ENCODE measurements around the gene SLC2A14.
A peak's percentile ranks its signal among the peaks of the same experiment; 100 is the strongest.
"Not testable (repeated sequence)": the region's sequence is repeated elsewhere in the genome, so short reads cannot be mapped to it uniquely, and the experiment has no call there.

SLC2A14 gene

DNA sequence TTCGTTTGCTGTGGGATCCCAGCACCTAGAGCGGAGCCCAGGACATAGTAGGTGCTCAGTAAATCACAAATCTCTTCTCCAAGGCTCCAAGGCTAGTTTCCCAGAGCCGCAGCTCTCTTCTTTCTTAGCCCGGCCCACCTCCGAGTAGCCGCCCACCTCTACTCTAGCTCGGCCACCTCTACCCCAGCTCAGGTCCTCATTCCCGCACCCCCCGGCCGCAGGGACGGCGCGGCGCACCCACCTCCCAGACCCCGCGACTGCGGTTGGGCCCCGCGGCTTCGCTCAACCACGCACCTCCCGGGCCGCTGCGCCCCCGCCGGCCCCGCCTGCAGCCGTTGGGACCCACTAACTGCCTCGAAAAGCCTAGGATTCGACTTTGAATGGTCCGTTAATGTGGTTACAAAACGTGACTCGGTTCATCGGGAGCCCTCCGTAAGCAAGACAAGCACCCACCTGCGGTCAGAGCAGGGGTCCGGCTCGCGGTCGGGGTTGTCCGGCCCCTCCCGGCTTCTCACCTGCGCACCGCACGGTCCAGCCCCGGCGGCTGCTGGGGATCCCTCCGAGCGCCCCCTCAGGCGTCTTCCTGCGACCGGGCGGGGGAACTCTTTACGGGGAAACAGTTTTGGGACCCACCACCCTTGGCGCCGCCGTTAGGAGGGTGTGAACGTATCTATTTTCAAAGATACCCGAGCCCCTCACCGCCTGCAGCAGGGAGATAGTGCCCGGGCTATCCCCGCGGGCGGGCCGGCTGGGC, at the start of gene SLC2A14:
Gene SLC2A14, minus strand, starts transcription at position 350 of the 754 bp plus-strand sequence. CDS start 3,035 bp downstream, outside the sequence.
- peak; percentile 81 for DNase-seq (ENCODE audit: low spot score)

GRCh38 chr12:7921181-7921580, 48.5 kb upstream of the SLC2A14 start:
- DNase-seq (ENCODE audit: low spot score) = not testable (repeated sequence)

- DNase-seq (ENCODE audit: low spot score) = not testable (repeated sequence)
These were observed 45.5 kb upstream of the SLC2A14 start for GRCh38 chr12:7918268-7918590.

DNA sequence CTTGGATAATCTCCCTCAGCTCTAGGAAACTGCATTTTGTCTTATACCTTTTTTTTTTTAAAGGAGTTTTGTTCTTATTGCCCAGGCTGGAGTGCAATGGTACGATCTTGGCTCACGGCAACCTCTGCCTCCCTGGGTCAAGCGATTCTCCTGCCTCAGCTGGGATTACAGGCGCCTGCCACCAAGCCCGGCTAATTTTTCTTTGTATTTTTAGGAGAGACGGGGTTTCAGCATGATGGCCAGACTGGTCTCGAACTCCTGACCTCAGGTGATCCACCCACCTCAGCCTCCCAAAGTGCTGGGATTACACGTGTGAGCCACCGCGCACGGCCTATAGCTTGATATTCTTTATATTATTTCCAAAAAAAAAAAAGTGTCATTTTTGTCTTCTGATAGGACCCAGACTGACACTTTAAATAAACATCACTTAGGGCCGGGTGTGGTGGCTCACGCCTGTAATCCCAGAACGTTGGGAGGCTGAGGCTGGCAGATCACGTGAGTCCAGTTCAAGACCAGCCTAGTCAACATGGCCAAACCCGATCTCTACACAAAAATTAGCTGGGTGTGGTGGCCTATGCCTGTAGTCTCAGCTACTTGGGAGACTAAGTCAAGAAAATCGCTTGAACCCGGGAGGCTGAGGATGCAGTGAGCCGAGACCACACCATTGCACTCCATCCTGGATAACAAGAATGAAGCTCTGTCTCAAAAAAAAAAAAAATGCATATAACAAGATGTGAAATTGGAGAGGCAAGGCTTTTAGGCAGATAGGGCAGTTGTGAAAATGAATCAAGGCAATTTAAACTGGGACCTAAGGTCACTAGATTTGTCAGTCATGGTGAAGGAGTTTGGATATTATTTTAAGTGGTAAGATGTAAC, 44.9 kb upstream of the SLC2A14 start:
- DNase-seq (ENCODE audit: low spot score) = no peak

DNA sequence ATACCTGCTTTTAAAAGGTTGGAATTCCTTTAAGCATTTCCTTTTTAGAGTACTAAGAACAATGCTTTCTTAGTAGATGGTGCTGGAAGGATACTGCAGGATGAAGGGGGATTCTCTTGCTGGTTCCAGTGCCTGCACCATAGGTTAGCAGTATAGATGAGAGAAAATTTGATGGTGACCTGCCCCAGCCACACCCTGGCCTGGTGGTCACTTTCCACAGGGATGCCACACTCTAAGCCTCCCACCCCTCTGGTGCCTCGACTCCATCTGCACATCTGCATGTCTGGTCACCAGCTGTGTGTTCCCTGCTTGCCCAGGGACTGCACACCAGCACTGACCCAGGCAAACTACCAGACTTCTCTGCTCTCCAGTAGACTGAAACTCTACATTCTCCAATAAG, 44.2 kb upstream of the SLC2A14 start:
- DNase-seq (ENCODE audit: low spot score) = no peak

DNA sequence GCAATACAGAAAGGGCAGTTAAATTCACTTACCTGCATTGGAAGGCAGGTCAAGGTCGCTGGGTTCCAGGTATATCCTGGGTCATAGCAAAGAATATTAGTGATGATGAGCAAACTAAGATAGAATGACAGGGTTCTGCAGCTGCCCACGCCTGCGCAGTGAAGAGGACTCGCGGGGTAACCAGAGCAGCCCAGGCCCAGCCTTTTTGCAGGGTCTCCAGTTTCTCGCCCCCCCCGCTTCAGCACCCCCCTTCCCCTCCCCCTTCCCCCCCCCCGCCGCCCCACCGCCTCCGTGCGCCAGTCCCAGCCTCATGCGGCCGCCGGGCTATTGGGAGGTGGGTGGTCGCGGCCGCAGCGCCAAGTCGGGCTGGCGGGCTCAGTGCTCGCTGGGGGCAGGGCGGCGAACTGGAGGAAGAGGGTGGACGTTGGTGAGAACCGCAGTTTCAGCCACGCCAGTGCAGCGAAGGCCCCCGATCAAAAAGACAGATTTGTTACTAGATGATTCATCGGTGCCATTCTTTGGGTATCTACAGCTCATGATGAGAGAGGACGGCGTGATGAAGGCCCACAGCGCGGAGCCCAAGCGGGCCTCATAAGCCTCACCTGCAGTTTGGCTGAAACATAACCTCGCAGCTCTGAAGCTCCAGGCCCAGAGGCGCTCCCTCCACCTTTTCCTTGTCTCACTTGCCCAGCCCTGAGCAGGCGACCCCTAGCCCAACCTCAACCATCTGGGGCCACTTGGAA, 43.1 kb upstream of the SLC2A14 start:
- DNase-seq (ENCODE audit: low spot score) = no peak

DNA sequence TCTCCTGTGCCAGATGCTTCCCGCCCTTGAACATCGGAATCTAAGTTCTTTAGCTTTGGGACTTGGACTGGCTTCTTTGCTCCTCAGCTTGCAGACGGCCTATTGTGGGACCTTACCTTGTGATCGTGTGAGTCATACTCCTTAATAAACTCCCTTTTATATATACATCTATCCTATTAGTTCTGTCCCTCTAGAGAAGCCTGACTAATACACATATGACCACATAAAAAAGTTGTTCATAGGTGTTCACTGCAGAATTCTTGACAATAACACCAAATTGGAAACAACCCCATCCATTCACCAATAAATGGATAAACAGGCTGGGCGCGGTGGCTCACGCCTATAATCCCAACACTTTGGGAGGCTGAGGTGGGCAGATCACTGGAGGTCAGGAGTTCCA, 37.4 kb upstream of the SLC2A14 start:
- not testable (repeated sequence) for DNase-seq (ENCODE audit: low spot score)

GRCh38 chr12:7907009-7907408, 34.3 kb upstream of the SLC2A14 start:
- peak; percentile 64 for DNase-seq (ENCODE audit: low spot score)

GRCh38 chr12:7906303-7906702, 33.6 kb upstream of the SLC2A14 start:
- DNase-seq (ENCODE audit: low spot score) = not testable (repeated sequence)

DNA sequence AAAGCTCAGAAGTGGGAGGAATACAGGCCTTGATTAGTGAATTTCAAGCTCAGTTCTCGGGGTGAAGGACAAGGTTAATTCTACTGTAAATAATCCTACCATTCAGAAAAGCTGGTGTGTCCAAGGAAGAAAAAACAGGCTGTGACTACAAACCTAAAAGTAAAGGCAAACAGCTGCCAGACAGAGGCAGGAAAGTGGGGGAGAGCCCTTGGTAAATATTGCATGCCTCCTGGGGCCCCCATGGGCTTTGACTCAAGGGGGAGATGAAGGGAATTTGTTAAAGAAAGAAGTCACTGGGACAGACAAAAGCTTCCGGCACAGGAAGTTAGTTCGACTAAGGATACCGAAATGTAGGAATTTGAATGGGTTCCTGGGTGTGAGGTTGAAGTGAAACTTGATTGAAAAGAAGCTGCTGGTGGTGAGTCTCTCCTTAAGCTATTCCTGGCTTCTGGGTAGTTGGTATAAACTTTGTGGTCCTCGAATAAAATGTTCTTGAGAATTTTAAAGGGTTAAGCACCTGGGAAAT, 32.9 kb upstream of the SLC2A14 start:
- not testable (repeated sequence) for DNase-seq (ENCODE audit: low spot score)

GRCh38 chr12:7905071-7905470, 32.4 kb upstream of the SLC2A14 start:
- DNase-seq (ENCODE audit: low spot score) = peak; percentile 79

- DNase-seq (ENCODE audit: low spot score) = not testable (repeated sequence)
These were observed 29.7 kb upstream of the SLC2A14 start for GRCh38 chr12:7902416-7902815.

- DNase-seq (ENCODE audit: low spot score) = no peak
These were observed 27.0 kb upstream of the SLC2A14 start for GRCh38 chr12:7899755-7900154.

GRCh38 chr12:7896726-7897125, 24.0 kb upstream of the SLC2A14 start:
- DNase-seq (ENCODE audit: low spot score) = not testable (repeated sequence)

DNA sequence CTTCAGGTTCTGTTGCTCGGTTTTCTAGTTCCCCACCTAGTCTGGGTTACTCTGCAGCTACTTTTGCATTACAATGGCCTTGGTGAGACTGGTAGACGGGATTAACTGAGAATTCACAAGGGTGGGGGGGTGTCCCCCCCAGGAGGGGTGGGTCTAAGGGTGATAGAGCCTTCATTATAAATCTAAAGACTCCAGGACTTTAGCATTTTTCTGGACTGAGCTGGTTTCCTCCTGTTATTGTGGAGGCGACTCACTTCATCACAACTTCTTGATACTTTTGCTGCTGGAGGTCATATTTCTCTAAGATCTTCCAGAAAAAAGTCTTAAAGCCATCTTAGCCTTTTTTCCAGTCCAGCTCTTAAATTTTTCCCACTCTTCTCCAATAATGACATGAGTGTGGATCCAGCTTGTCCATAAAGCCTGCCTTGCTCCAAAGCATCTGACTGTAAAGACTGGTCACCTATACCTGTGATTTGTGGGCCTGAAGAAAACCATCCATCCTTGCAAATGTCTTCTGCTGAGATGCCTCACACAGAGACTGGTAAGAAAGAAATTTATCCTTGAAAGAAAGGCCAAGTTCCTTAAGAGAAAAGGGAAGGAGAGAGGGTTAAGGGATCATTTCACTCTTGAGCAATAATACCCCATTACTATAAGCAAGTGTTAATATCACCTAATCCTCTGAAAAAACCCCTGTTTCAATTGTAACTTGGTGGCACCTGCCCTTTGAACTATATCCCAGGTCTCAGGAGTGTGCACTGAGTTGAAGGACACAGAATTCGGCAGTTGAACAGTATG, 19.7 kb upstream of the SLC2A14 start:
- no peak for DNase-seq (ENCODE audit: low spot score)

DNA sequence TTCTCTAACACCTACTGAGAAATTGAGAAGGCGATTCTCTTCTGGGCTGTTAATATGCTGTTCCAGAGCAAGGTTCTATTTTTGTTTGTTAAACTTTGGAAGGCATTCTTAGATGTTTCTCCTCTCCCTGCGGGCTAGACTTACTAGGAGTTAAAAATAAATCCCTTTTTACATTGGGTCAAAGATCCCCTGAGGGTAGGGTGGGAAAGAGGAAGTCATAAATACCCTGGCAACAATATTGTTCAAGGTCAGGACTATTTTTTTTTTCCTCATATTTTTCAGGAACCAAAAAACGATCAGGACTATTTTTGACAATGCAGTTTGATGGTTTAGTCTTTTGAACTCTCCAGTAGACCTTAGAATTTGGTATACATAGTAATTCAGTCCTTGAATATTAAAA, 12.0 kb upstream of the SLC2A14 start:
- no peak for DNase-seq (ENCODE audit: low spot score)

- not testable (repeated sequence) for DNase-seq (ENCODE audit: low spot score)
These were observed 9.0 kb upstream of the SLC2A14 start for GRCh38 chr12:7881736-7882120.

DNA sequence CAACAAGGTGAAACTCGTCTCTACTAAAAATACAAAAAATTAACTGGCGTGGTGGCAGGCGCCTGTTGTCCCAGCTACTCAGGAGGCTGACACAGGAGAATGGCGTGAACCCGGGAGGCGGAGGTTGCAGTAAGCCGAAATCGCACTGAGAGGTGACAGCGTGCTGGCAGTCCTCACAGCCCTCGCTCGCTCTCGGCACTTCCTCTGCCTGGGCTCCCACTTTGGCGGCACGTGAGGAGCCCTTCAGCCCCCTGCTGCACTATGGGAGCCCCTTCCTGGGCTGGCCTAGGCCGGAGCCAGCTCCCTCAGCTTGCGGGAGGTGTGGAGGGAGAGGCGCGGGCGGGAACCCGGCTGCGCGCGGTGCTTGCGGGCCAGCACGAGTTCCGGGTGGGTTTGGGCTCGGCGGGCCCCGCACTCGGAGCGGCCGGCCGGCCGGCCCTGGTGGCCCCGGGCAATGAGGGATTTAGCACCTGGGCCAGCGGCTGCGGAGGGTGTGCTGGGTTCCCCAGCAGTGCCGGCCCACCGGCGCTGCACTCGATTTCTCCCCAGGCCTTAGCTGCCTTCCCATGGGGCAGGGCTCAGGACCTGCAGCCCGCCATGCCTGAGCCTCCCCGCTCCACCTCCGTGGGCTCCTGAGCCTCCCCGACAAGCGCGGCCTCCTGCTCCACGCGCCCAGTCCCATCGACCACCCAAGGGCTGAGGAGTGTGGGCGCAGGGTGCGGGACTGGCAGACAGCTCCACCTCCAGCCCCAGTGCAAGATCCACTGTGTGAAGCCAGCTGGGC, 8.4 kb upstream of the SLC2A14 start:
- not testable (repeated sequence) for DNase-seq (ENCODE audit: low spot score)

DNA sequence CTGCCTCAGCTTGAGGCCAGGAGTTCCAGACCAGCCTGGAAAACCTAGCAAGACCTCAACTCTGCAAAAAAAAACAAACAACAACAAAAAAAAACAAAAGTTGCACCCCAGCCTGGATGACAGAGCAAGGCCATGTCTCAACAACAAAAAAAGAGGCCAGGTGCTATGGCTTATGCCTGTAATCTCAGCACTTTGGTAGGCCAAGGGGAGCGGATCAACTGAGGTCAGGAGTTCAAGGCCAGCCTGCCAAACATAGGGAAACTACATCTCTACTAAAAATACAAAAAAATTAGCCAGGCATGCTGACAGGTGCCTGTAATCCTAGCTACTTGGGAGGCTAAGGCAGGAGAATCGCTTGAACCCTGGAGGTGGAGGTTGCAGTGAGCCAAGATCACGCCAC, 6.5 kb upstream of the SLC2A14 start:
- DNase-seq (ENCODE audit: low spot score) = no peak

GRCh38 chr12:7877420-7877819, 4.7 kb upstream of the SLC2A14 start:
- no peak for DNase-seq (ENCODE audit: low spot score)

DNA sequence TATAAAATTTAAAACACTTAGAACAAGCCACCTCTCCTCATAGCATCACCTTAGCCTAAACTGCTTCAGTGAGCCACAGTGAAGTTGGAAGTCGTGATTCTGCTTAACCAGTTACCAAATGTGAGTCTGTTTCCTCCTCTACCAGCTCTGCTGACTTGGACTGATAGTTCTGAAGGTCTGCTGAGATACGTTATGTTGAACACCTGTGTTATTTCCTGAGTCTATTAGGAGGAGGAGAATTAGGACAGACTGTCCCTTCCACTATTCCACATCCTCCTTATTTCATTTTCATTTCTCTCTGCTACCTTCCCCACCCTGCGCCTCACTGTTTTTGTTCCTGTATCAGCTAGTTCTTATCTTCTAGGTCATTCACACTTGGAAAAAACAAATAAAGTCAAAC, 2.4 kb downstream of the SLC2A14 start:
- peak; percentile 9 for DNase-seq (ENCODE audit: low spot score)
